H9 (cell line): Measurements from ENCODE around the gene SLC35D3. TPM values are rescaled to one million over a fixed set of nuclear protein-coding genes. Genes with fewer than 3 reads are reported as not detected.

Experiments
- DNase-seq: peaks from one replicate; pipeline ENCODE4 v3.0.0-alpha.2; 2017
- H2AFZ ChIP-seq: one replicate; pipeline ENCODE4 v1.6.1; 2013; ENCODE audit warnings: mild to moderate bottlenecking, low read length, control low read depth, moderate library complexity
- H2AK5ac ChIP-seq: 2 replicates; pipeline ENCODE4 v1.6.1; 2013; ENCODE audit warnings: low read length, control low read depth, mixed read lengths; ENCODE audit not compliant: insufficient read length
- H2BK120ac ChIP-seq: one replicate; pipeline ENCODE4 v1.6.1; 2013; ENCODE audit warnings: low read depth, mild to moderate bottlenecking, low read length, control low read depth, inconsistent platforms; ENCODE audit not compliant: poor library complexity, severe bottlenecking
- H2BK12ac ChIP-seq: 2 replicates; pipeline ENCODE4 v1.6.1; 2013; ENCODE audit warnings: low read length, control low read depth, mixed read lengths, low read depth; ENCODE audit not compliant: insufficient read length
- H2BK15ac ChIP-seq: 2 replicates; pipeline ENCODE4 v1.6.1; 2013; ENCODE audit warnings: low read depth, low read length, control low read depth
- H2BK20ac ChIP-seq: one replicate; pipeline ENCODE4 v1.6.1; 2013; ENCODE audit warnings: low read depth, mild to moderate bottlenecking, low read length, control low read depth, inconsistent platforms; ENCODE audit not compliant: poor library complexity, severe bottlenecking
- H2BK5ac ChIP-seq: 2 replicates; pipeline ENCODE4 v1.6.1; 2013; ENCODE audit warnings: low read length, control low read depth, mixed read lengths; ENCODE audit not compliant: insufficient read length
- H3K14ac ChIP-seq: 2 replicates; pipeline ENCODE4 v1.6.1; 2013; ENCODE audit warnings: low read length, control low read depth; ENCODE audit not compliant: insufficient read depth
- H3K18ac ChIP-seq: 2 replicates; pipeline ENCODE4 v1.6.1; 2013; ENCODE audit warnings: low read depth, mild to moderate bottlenecking, mixed read lengths, low read length, control low read depth; ENCODE audit not compliant: insufficient read length
- H3K23ac ChIP-seq: 2 replicates; pipeline ENCODE4 v1.6.1; 2013; ENCODE audit warnings: low read length, control low read depth, mixed read lengths, low read depth; ENCODE audit not compliant: insufficient read length
- H3K23me2 ChIP-seq: 2 replicates; pipeline ENCODE4 v1.6.1; 2013; ENCODE audit warnings: low read depth, mild to moderate bottlenecking, mixed read lengths, low read length, control low read depth; ENCODE audit not compliant: insufficient read length, poor library complexity, severe bottlenecking
- H3K27ac ChIP-seq: 2 replicates; pipeline ENCODE4 v1.5.1; 2013; ENCODE audit warnings: low read length, control low read depth, mixed read lengths, low read depth; ENCODE audit not compliant: insufficient read length
- H3K27me3 ChIP-seq: 2 replicates; pipeline ENCODE4 v1.6.1; 2013; ENCODE audit warnings: low read length, control low read depth, inconsistent platforms; ENCODE audit not compliant: insufficient read depth
- H3K4ac ChIP-seq: 2 replicates; pipeline ENCODE4 v1.6.1; 2013; ENCODE audit warnings: low read depth, mild to moderate bottlenecking, control low read depth, inconsistent platforms, low read length, moderate library complexity
- H3K4me1 ChIP-seq: 2 replicates; pipeline ENCODE4 v1.6.1; 2013; ENCODE audit warnings: low read length, control low read depth, inconsistent platforms; ENCODE audit not compliant: insufficient read depth
- H3K4me2 ChIP-seq: 2 replicates; pipeline ENCODE4 v1.6.1; 2013; ENCODE audit warnings: low read length, control low read depth, mixed read lengths; ENCODE audit not compliant: insufficient read length, insufficient read depth
- H3K56ac ChIP-seq: 2 replicates; pipeline ENCODE4 v1.6.1; 2013; ENCODE audit warnings: low read depth, mild to moderate bottlenecking, mixed read lengths, low read length, control low read depth; ENCODE audit not compliant: insufficient read length
- H3K79me1 ChIP-seq: 2 replicates; pipeline ENCODE4 v1.6.1; 2013; ENCODE audit warnings: low read depth, mild to moderate bottlenecking, moderate library complexity, low read length, control low read depth, inconsistent platforms; ENCODE audit not compliant: insufficient read depth, poor library complexity, severe bottlenecking
- H3K79me2 ChIP-seq: 2 replicates; pipeline ENCODE4 v1.6.1; 2013; ENCODE audit warnings: low read length, control low read depth, inconsistent platforms; ENCODE audit not compliant: insufficient read depth
- H3K9ac ChIP-seq: 2 replicates; pipeline ENCODE4 v1.6.1; 2013; ENCODE audit warnings: low read length, control low read depth, mixed read lengths; ENCODE audit not compliant: insufficient read length; ENCODE audit errors: extremely low read depth
- H3K9me3 ChIP-seq: one replicate; pipeline ENCODE4 v1.6.1; 2013; ENCODE audit warnings: low read depth, low read length, inconsistent platforms; ENCODE audit not compliant: control insufficient read depth
- H3T11ph ChIP-seq: one replicate; pipeline ENCODE4 v1.6.1; 2013; ENCODE audit warnings: mild to moderate bottlenecking, low read length, control low read depth, inconsistent platforms
- H4K20me1 ChIP-seq: one replicate; pipeline ENCODE4 v1.6.1; 2013; ENCODE audit not compliant: control insufficient read depth, insufficient read length, insufficient read depth
- H4K5ac ChIP-seq: 2 replicates; pipeline ENCODE4 v1.6.1; 2013; ENCODE audit warnings: low read depth, mild to moderate bottlenecking, mixed read lengths, low read length, control low read depth; ENCODE audit not compliant: insufficient read length
- H4K8ac ChIP-seq: replicated peaks from 2 replicates; pipeline ENCODE4 v1.6.1; 2013; ENCODE audit warnings: low read length, control low read depth, mixed read lengths, low read depth; ENCODE audit not compliant: insufficient read length
- H4K91ac ChIP-seq: 2 replicates; pipeline ENCODE4 v1.6.1; 2013; ENCODE audit warnings: low read depth, mild to moderate bottlenecking, moderate library complexity, mixed read lengths, low read length, control low read depth; ENCODE audit not compliant: insufficient read length
- H3K27ac Mint-ChIP-seq, 3 experiments: 2 replicates in 2 of 3; 3 replicates in 1 of 3; pipeline ENCODE4 v1.8.0; 2020 to 2021; ENCODE audit warnings: mixed read lengths in 3 of 3, mild to moderate bottlenecking in 1 of 3, moderate library complexity in 1 of 3
- H3K27me3 Mint-ChIP-seq: 2 replicates; pipeline ENCODE4 v1.8.0; 2021; ENCODE audit warnings: low read depth, mild to moderate bottlenecking, moderate library complexity, mixed read lengths
- H3K36me3 Mint-ChIP-seq, 3 experiments: 2 replicates in 2 of 3; 3 replicates in 1 of 3; pipeline ENCODE4 v1.8.0; 2020 to 2021; ENCODE audit warnings: low read depth in 3 of 3, mixed read lengths in 3 of 3; ENCODE audit not compliant: insufficient read depth in 1 of 3
- H3K4me1 Mint-ChIP-seq, 2 experiments: 2 replicates each; pipeline ENCODE4 v1.8.0; 2020; ENCODE audit warnings: mixed read lengths in 2 of 2
- H3K4me3 Mint-ChIP-seq, 2 experiments: 2 replicates in 1 of 2; 3 replicates in 1 of 2; pipeline ENCODE4 v1.8.0; 2020 to 2021; ENCODE audit warnings: mild to moderate bottlenecking in 2 of 2, mixed read lengths in 2 of 2, moderate library complexity in 1 of 2
- H3K9me3 Mint-ChIP-seq, 2 experiments: 2 replicates in 1 of 2; 3 replicates in 1 of 2; pipeline ENCODE4 v1.8.0; 2020; ENCODE audit warnings: mild to moderate bottlenecking in 2 of 2, mixed read lengths in 2 of 2, moderate library complexity in 1 of 2
- WGBS: extraction: QIAGEN DNeasy Blood & Tissue Kit; methylation state at CpG from one replicate; pipeline ENCODE4 v1.1.7; 2013; ENCODE audit warnings: missing lambda C conversion rate, low lambda C conversion rate, mixed read lengths; ENCODE audit not compliant: insufficient read length; ENCODE audit errors: extremely low coverage; 5-methylcytosine and 5-hydroxymethylcytosine counted together
- total RNA-seq: library from RNA; stranded (reverse); gene quantifications from 2 replicates; pipeline ENCODE4 v1.2.1, GENCODE V29; 2021
- TF ChIP-seq, protein P1 (sequence below): fragments of 200-600 bp; sonication (generic); conservative IDR thresholded peaks from 3 replicates; pipeline ENCODE4 v1.8.0; 2021; ENCODE audit warnings: antibody characterized with exemption, mild to moderate bottlenecking

Gene SLC35D3
- total RNA-seq, 1 experiment from 2014 or later: 0.17 TPM

DNA sequence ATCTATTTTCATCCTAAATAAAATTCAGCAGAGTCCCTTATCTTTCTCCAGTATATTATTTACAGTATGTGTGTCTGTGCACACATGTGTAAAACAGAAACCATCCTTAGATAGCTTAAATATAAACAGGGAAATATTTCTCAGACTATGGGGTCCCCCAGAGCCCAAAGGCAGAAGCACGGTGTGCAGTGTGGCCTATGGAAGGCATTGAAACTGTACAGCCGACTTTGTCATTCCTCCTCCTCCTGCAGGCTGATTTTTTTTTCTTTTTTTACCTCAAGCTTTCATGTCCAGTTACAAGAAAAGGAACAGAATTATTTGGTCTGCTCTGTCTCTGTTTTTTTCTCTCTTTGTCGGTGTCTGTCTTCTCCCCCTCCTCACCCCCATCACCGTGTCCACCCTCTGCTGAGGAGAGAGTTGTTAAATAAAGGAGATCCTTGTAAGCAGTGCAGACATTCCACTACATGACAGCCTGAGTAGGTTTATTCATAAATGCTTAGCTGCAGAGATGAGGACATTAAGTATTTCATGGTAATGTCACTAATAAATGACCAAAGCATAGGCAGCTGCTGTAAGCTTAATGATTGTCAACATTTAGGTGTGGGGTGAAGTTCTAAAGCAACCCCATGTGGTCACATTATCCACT lies 31.8 kb upstream of the SLC35D3 start:
- Histone ChIP-seq H3K79me1 (no peaks in the 10 kb centered on the region), H3K79me2 (no peaks in the 10 kb centered on the region), H3T11ph (no peak overlapping the region), H4K20me1 (no peaks in the 10 kb centered on the region), H2BK20ac (no peak overlapping the region), H3K27me3 (no peaks in the 10 kb centered on the region), H4K5ac (no peak overlapping the region), H2BK12ac (no peak overlapping the region), H4K91ac (no peak overlapping the region), H3K23ac (no peak overlapping the region), H3K4ac (no peak overlapping the region), H2BK15ac (no peak overlapping the region), H3K18ac (no peak overlapping the region), H3K56ac (no peak overlapping the region), H3K23me2 (no peaks in the 10 kb centered on the region), H3K9ac (no peak overlapping the region), H2AFZ (no peak overlapping the region), H3K27ac (no peak overlapping the region), H4K8ac (no peak overlapping the region), H3K9me3 (no peaks in the 10 kb centered on the region), H2BK5ac (no peak overlapping the region), H2AK5ac (no peak overlapping the region), H3K4me1 (no peaks in the 10 kb centered on the region), H3K4me2 (no peak overlapping the region), H2BK120ac (no peak overlapping the region), H3K14ac (no peak overlapping the region)
- DNase-seq: no peak
- Mint-ChIP-seq H3K27me3 (no peaks in the 10 kb centered on the region), H3K36me3 (no peaks in the 10 kb centered on the region), H3K27ac (peak overlapping the region in 1 of 3 experiments; percentile 49; a peak in 2 of 7 replicates), H3K4me3 (no peak overlapping the region), H3K4me1 (no peaks in the 10 kb centered on the region), H3K9me3 (no peaks in the 10 kb centered on the region)
- TF ChIP-seq, protein P1, sequence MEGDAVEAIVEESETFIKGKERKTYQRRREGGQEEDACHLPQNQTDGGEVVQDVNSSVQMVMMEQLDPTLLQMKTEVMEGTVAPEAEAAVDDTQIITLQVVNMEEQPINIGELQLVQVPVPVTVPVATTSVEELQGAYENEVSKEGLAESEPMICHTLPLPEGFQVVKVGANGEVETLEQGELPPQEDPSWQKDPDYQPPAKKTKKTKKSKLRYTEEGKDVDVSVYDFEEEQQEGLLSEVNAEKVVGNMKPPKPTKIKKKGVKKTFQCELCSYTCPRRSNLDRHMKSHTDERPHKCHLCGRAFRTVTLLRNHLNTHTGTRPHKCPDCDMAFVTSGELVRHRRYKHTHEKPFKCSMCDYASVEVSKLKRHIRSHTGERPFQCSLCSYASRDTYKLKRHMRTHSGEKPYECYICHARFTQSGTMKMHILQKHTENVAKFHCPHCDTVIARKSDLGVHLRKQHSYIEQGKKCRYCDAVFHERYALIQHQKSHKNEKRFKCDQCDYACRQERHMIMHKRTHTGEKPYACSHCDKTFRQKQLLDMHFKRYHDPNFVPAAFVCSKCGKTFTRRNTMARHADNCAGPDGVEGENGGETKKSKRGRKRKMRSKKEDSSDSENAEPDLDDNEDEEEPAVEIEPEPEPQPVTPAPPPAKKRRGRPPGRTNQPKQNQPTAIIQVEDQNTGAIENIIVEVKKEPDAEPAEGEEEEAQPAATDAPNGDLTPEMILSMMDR: no peak
- no CpG with 5 or more reads among the region's 4 CpGs for WGBS
